A549 (cell line): ENCODE results near the gene RAX. TPM values are rescaled to one million over a fixed set of nuclear protein-coding genes. Genes with fewer than 3 reads are reported as not detected.

ENCODE experiments used
- ATAC-seq, 2 experiments: fragments of 200-7000 bp in 1 of 2; fragments of >200 bp in 1 of 2; cut with Nextera tagmentation in 1 of 2; cut with Tn5 transposase in 1 of 2; 3 replicates each; pipeline versions ENCODE4 v1.8.0 to v1.9.1; 2018 to 2020; ENCODE audit warnings: mild to moderate bottlenecking in 1 of 2, moderate library complexity in 1 of 2
- CTCF ChIA-PET: fragments of 300-600 bp; sonication (Branson Sonifier 250); formaldehyde crosslinking; extraction: SDS; loops from one replicate; lab custom pipeline; 2021; ENCODE audit warnings: antibody characterized with exemption, inconsistent platforms; lab: Yijun Ruan, JAX
- POLR2A ChIA-PET: fragments of 350-600 bp; formaldehyde crosslinking; extraction: SDS; loops from one replicate; lab custom pipeline; 2021; ENCODE audit warnings: antibody characterized with exemption, inconsistent platforms; lab: Yijun Ruan, JAX
- DNase-seq, 2 experiments: peaks; one replicate each; pipeline versions ENCODE4 v3.0.0 to v3.0.0-alpha.2; 2011 to 2016; ENCODE audit warnings: low read depth in 1 of 2, low spot score in 1 of 2
- FAIRE-seq: peaks from 2 replicates; lab custom pipeline; 2011; peaks lifted over from hg19 to GRCh38; lab: Jason Lieb, UNC
- H3K27ac ChIP-seq, 2 experiments: fragments of >200 bp; sonication (Bioruptor Twin); formaldehyde crosslinking; 3 replicates each; pipeline ENCODE4 v1.5.1; 2016 to 2017
- H3K4me1 ChIP-seq: fragments of >200 bp; sonication (Bioruptor Twin); formaldehyde crosslinking; 3 replicates; pipeline ENCODE4 v1.6.1; 2016
- H3K4me2 ChIP-seq: fragments of >200 bp; sonication (Bioruptor Twin); formaldehyde crosslinking; 3 replicates; pipeline ENCODE4 v1.6.1; 2016
- H3K4me3 ChIP-seq: fragments of >200 bp; sonication (Bioruptor Twin); formaldehyde crosslinking; 3 replicates; pipeline ENCODE4 v1.5.1; 2016
- H3K9me3 ChIP-seq: fragments of >200 bp; sonication (Bioruptor Twin); formaldehyde crosslinking; 3 replicates; pipeline ENCODE4 v1.6.1; 2016
- CBX2 ChIP-seq: fragments of 200-600 bp; sonication (generic); IDR thresholded peaks from 2 replicates; pipeline ENCODE4 v1.6.1; 2016; ENCODE audit warnings: low read depth, mild to moderate bottlenecking, borderline replicate concordance
- CBX8 ChIP-seq: fragments of 200-600 bp; sonication (generic); IDR thresholded peaks from 2 replicates; pipeline ENCODE4 v1.6.1; 2016
- EP300 ChIP-seq, 2 experiments: fragments of >200 bp; sonication (Bioruptor Twin); formaldehyde crosslinking; IDR thresholded peaks; 2 replicates in 1 of 2; 3 replicates in 1 of 2; pipeline ENCODE4 v1.6.1; 2016 to 2017
- FOSB ChIP-seq: fragments of 250-450 bp; sonication (Bioruptor Pico); IDR thresholded peaks from 2 replicates; pipeline ENCODE4 v1.5.0; 2020; ENCODE audit warnings: mild to moderate bottlenecking, moderate library complexity
- HOXA7 ChIP-seq: fragments of 250-450 bp; sonication (Bioruptor Pico); IDR thresholded peaks from 2 replicates; pipeline ENCODE4 v1.5.0; 2020; ENCODE audit warnings: mild to moderate bottlenecking, moderate library complexity
- MAFK ChIP-seq: fragments of 450-650 bp; IDR thresholded peaks from 2 replicates; pipeline ENCODE4 v1.6.1; 2014; ENCODE audit not compliant: partially characterized antibody
- MAZ ChIP-seq: fragments of 150-350 bp; IDR thresholded peaks from 2 replicates; pipeline ENCODE4 v1.6.1; 2014; ENCODE audit warnings: antibody characterized with exemption, low read depth, low read length, borderline replicate concordance
- MYC ChIP-seq: IDR thresholded peaks from 2 replicates; pipeline ENCODE4 v1.6.1; 2012; ENCODE audit warnings: mild to moderate bottlenecking, inconsistent platforms, low read length, improper control_type of control experiment, borderline replicate concordance
- SMC3 ChIP-seq: fragments of >200 bp; sonication (Bioruptor Twin); formaldehyde crosslinking; IDR thresholded peaks from 3 replicates; pipeline ENCODE4 v1.6.1; 2018; ENCODE audit warnings: inconsistent platforms
- TP53 ChIP-seq: fragments of 250-450 bp; sonication (Bioruptor Pico); IDR thresholded peaks from 2 replicates; pipeline ENCODE4 v1.5.0; 2021; ENCODE audit warnings: mild to moderate bottlenecking, moderate library complexity
- ZFP36 ChIP-seq: fragments of 450-650 bp; IDR thresholded peaks from 2 replicates; pipeline ENCODE4 v1.6.1; 2014; ENCODE audit warnings: borderline replicate concordance; ENCODE audit not compliant: partially characterized antibody
- ZNF302 ChIP-seq: fragments of 250-450 bp; sonication (Bioruptor Pico); IDR thresholded peaks from 2 replicates; pipeline ENCODE4 v1.9.0; 2021; ENCODE audit warnings: inconsistent platforms, mild to moderate bottlenecking, moderate library complexity
- ZSCAN20 ChIP-seq: fragments of 250-450 bp; sonication (Bioruptor Pico); IDR thresholded peaks from 2 replicates; pipeline ENCODE4 v1.8.0; 2022; ENCODE audit warnings: mild to moderate bottlenecking, moderate library complexity
- WGBS: methylation state at CpG from one replicate; pipeline ENCODE4 v1.1.6; 2017; ENCODE audit errors: missing lambda C conversion rate; 5-methylcytosine and 5-hydroxymethylcytosine counted together
- polyA plus RNA-seq, 4 experiments: library from polyadenylated mRNA; depleted of rRNA in 3 of 4; stranded (reverse); fragments of >200 nt; fragmentation: RNase III in 1 of 4; extraction: RNeasy Plus Mini Kit Qiagen cat#74134 plus additional on column Dnase treatment in 1 of 4; gene quantifications; 2 replicates in 3 of 4; 3 replicates in 1 of 4; pipeline ENCODE4 v1.2.3, GENCODE V29; 2011 to 2017
- TF ChIP-seq, protein P1 (sequence below): fragments of 250-450 bp; sonication (Bioruptor Pico); IDR thresholded peaks from 2 replicates; pipeline ENCODE4 v1.5.0; 2020; ENCODE audit warnings: low read depth, mild to moderate bottlenecking, moderate library complexity
- TF ChIP-seq, protein P2 (sequence below): fragments of 250-450 bp; sonication (Bioruptor Pico); IDR thresholded peaks from 2 replicates; pipeline ENCODE4 v1.5.0; 2021; ENCODE audit warnings: mild to moderate bottlenecking, moderate library complexity, borderline replicate concordance

The RAX gene
- polyA plus RNA-seq, 2 of the 4 experiments (the other 2 are of a cell fraction), result not detected

DNA sequence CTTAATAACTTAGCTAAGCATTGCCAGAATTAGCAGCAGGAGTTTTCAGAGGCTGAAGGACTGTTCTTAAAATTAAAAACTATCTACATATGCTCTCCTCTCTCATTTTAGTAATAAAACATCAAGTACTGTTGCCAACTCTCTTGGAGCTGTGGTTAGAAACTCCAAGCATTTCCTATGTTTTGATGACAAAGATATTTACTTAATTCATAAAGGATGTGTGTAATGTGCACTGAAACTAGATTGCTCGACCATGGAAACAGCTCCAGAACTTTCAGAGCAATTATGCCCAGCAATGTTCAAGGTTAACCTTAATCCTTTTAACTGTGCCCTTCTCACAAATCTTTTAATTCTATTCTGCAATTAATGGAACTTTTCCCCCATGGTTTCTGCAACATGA, 44.9 kb downstream of the RAX start:
- ChIA-PET CTCF (interaction anchor here (1.5 kb wide), 1 partner anchor 8 kb away, joined by 6 read pairs; the partner anchor contains the start of gene GRP), POLR2A (no interaction called here)
- H3K27ac ChIP-seq, result no peak overlapping the region
- H3K4me2 ChIP-seq, result no peak overlapping the region
- FAIRE-seq (no peak), ATAC-seq (no peak), DNase-seq (no peak)
- no peak for TF ChIP-seq MAFK
- TF ChIP-seq TP53, result no peak
- no peak for TF ChIP-seq SMC3
- TF ChIP-seq FOSB (CRISPR knock-in tag), result no peak
- no peak for TF ChIP-seq ZSCAN20 (CRISPR knock-in tag)
- TF ChIP-seq, protein P1, sequence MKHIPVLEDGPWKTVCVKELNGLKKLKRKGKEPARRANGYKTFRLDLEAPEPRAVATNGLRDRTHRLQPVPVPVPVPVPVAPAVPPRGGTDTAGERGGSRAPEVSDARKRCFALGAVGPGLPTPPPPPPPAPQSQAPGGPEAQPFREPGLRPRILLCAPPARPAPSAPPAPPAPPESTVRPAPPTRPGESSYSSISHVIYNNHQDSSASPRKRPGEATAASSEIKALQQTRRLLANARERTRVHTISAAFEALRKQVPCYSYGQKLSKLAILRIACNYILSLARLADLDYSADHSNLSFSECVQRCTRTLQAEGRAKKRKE (CRISPR knock-in tag), result no peak
- TF ChIP-seq MYC, result no peak
- TF ChIP-seq CBX8, result no peak
- no peaks in the 10 kb centered on the region for H3K9me3 ChIP-seq
- no peak overlapping the region for H3K4me3 ChIP-seq
- WGBS, result 0% methylated on average over 1 of the region's 1 CpG
- H3K4me1 ChIP-seq, result no peaks in the 10 kb centered on the region

DNA sequence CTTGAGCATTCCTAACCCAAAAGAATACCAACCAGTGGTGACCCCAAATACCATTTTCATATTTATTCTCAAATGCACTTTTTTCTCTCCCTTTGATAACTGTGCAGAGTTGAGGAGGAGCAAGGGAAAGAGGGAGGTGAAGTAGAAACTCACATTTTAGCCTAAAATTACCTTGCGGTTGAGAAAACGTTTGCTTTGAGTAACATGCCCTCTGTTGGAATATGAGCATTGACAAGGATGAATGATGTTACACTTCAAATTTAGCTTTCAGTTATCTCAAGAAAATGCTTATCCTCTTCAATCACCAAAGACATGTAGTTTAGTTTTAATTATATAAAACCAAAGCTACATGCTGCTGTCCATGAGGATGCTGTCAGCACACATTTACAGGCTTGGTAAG, 50.9 kb downstream of the RAX start:
- TF ChIP-seq, protein P2, sequence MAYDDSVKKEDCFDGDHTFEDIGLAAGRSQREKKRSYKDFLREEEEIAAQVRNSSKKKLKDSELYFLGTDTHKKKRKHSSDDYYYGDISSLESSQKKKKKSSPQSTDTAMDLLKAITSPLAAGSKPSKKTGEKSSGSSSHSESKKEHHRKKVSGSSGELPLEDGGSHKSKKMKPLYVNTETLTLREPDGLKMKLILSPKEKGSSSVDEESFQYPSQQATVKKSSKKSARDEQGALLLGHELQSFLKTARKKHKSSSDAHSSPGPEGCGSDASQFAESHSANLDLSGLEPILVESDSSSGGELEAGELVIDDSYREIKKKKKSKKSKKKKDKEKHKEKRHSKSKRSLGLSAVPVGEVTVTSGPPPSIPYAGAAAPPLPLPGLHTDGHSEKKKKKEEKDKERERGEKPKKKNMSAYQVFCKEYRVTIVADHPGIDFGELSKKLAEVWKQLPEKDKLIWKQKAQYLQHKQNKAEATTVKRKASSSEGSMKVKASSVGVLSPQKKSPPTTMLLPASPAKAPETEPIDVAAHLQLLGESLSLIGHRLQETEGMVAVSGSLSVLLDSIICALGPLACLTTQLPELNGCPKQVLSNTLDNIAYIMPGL (CRISPR knock-in tag), result no peak
- TF ChIP-seq HOXA7 (CRISPR knock-in tag) (no peak), MAFK (no peak)
- ChIA-PET POLR2A (no interaction called here), CTCF (interaction anchor here (1.1 to 1.9 kb wide), 3 partner anchors 8 to 137 kb away, joined by 4 to 6 read pairs (median 4); no protein-coding TSS in a partner anchor)
- Histone ChIP-seq H3K27ac (no peak overlapping the region), H3K4me3 (no peak overlapping the region), H3K4me1 (peaks cover 4% of the 10 kb centered on the region; the same call in 2 of the 3 replicates), H3K4me2 (no peak overlapping the region), H3K9me3 (no peaks in the 10 kb centered on the region)
- ATAC-seq (no peak), DNase-seq (no peak), FAIRE-seq (no peak)
- 59% methylated on average over 2 of the region's 2 CpGs for WGBS

DNA sequence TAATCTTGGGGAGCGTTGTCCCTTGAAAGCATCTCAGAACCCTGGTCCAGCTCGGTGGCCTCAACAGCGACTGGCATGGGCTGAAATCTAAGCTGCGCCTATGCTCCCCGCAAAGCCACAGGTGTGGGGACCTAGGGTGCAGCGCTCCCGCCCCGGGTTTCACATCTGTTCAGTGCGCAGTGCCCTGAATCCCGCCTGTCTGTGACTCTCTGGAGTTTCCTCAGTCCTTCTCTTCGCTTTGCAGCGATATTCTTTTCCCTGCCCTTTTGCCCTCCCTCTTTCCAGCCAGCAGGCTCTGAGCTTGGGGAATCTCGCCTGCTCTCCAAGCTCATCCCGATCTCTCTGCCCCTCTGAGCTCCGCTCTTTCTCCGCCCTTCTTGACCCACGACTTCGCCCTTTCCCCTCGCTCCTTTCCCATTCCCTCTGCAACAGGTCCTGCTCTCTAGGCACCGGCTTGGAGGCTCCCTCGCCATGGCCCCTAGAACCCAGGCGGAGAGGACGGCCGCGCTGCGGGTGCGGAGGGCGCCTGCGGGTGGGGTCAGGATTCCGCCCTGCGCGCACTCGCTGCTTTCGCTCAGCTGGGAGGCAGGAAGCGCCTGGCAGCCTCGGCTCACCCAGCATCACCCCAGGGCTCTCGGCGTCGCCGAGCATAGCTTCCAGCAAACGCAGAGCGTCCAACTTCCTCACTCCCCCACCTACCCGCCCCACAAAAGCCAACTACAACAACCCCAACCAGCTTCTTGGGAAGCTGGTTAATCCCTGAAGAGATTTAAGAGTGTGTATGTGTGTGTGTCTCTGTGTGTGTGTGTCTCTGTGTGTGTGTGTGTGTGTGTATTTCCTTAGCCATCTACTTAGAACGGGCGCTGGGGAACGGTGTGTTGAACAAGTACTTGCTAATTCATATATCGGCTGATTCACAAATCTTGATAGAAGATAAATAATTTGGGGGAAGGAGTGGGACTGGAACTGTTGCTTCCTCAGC, 52.2 kb downstream of the RAX start:
- no peak for DNase-seq
- Histone ChIP-seq H3K9me3 (no peaks in the 10 kb centered on the region), H3K4me1 (peaks cover 4% of the 10 kb centered on the region; the same call in 2 of the 3 replicates), H3K4me3 (no peak overlapping the region), H3K4me2 (peak overlapping the region; percentile 58), H3K27ac (no peak overlapping the region)
- ATAC-seq, result peak in 1 of 2 experiments; percentile 49; a peak in 4 of 6 replicates
- 16% methylated on average over 21 of the region's 47 CpGs for WGBS
- TF ChIP-seq MAZ (no peak), CBX2 (no peak), ZFP36 (no peak), ZNF302 (CRISPR knock-in tag) (no peak), EP300 (IDR thresholded peaks at IDR 0.05) (no peak)
- CTCF ChIA-PET, result interaction anchor here (1.1 to 1.4 kb wide), 4 partner anchors 8 to 477 kb away, joined by 3 to 6 read pairs (median 4); partner anchors contain the start of gene CCBE1
- no peak for FAIRE-seq
- POLR2A ChIA-PET, result no interaction called here
